Endothelial cell of umbilical vein (primary cell): ENCODE data around the gene CCBE1.

Experiments used
- POLR2A ChIP-seq: IDR thresholded peaks from 2 replicates; pipeline ENCODE4 v1.6.1; 2012; ENCODE audit warnings: low read depth, mild to moderate bottlenecking, control low read depth, low read length
- TF ChIP-seq, protein P1 (sequence below), 2 donors: IDR thresholded peaks; 1 replicate in 1 of 2; 2 replicates in 1 of 2; pipeline ENCODE4 v1.5.1; 2011; ENCODE audit warnings: low read length in 2 of 2, mild to moderate bottlenecking in 2 of 2, moderate library complexity in 2 of 2, control low read depth in 1 of 2, inconsistent platforms in 1 of 2, low read depth in 1 of 2; ENCODE audit not compliant: insufficient read depth in 1 of 2; ENCODE audit errors: extremely low read depth in 1 of 2

DNA sequence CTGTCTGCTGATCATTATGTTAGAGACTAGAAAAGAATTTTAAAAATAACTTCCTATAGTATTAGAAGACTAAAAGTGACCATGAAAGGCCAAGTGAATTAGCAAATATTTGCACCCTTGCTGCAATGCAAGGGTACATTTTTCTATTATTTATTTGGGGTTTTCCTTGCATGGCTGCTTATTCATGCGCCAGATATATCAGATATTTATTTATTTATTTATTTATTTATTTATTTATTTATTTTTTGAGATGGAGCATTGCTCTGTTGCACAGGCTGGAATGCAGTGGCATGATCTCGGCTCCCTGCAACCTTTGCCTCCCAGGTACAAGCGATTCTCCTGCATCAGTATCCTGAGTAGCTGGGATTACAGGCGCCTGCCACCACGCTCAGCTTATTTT, 211.8 kb downstream of the CCBE1 start:
- no peak for TF ChIP-seq POLR2A
- TF ChIP-seq, protein P1, sequence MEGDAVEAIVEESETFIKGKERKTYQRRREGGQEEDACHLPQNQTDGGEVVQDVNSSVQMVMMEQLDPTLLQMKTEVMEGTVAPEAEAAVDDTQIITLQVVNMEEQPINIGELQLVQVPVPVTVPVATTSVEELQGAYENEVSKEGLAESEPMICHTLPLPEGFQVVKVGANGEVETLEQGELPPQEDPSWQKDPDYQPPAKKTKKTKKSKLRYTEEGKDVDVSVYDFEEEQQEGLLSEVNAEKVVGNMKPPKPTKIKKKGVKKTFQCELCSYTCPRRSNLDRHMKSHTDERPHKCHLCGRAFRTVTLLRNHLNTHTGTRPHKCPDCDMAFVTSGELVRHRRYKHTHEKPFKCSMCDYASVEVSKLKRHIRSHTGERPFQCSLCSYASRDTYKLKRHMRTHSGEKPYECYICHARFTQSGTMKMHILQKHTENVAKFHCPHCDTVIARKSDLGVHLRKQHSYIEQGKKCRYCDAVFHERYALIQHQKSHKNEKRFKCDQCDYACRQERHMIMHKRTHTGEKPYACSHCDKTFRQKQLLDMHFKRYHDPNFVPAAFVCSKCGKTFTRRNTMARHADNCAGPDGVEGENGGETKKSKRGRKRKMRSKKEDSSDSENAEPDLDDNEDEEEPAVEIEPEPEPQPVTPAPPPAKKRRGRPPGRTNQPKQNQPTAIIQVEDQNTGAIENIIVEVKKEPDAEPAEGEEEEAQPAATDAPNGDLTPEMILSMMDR (IDR thresholded peaks at IDR 0.05; ENCODE audit: extremely low read depth in 1 of 2, insufficient read depth in 1 of 2, low read depth in 1 of 2, low read length in 2 of 2), result no peak
